K562 (cell line): ENCODE results near the gene NDUFAF5. TPM values are rescaled to one million over a fixed set of nuclear protein-coding genes. Genes with fewer than 3 reads are reported as not detected.

ENCODE experiments used
- ATAC-seq: fragments of 200-7000 bp; cut with Tn5 transposase; 3 replicates; pipeline ENCODE4 v1.9.1; 2020; ENCODE audit warnings: moderate library complexity
- BruUV-seq: library from RNA; stranded (reverse); fragments of 400-500 nt; replicated peaks from 2 replicates; lab custom pipeline; 2021; lab: Mats Ljungman, UMichigan
- CTCF ChIA-PET: fragments of 300-600 bp; formaldehyde crosslinking; extraction: SDS; loops from one replicate; lab custom pipeline; 2021; ENCODE audit warnings: low intra/inter-chr PET ratio; lab: Yijun Ruan, JAX
- POLR2A ChIA-PET: fragments of 300-600, 350-650 bp; sonication (Branson Sonifier 250); formaldehyde crosslinking; extraction: SDS; loops from one replicate; lab custom pipeline; 2021; ENCODE audit warnings: antibody characterized with exemption, inconsistent platforms; lab: Yijun Ruan, JAX
- DNase-seq, 4 experiments: peaks; one replicate each; pipeline versions ENCODE4 v3.0.0 to v3.0.0-alpha.2; 2011 to 2018; ENCODE audit warnings: low spot score in 3 of 4, mixed read lengths in 3 of 4; ENCODE audit errors: extremely low read depth in 1 of 4
- FAIRE-seq: peaks from 2 replicates; lab custom pipeline; 2011; peaks lifted over from hg19 to GRCh38; lab: Jason Lieb, UNC
- H2AFZ ChIP-seq: 2 replicates; pipeline ENCODE4 v1.6.0; 2011; ENCODE audit warnings: low read depth, low read length, control low read depth, inconsistent platforms
- H3K27ac ChIP-seq: fragments of 200-600 bp; 3 replicates; pipeline ENCODE4 v1.8.0; 2011; ENCODE audit warnings: low read depth, mild to moderate bottlenecking, control low read depth, inconsistent platforms, low read length, moderate library complexity, mixed read lengths; ENCODE audit errors: extremely low read depth
- H3K27me3 ChIP-seq, 2 experiments: fragments of 300-600 bp in 1 of 2; 2 replicates in 1 of 2; 3 replicates in 1 of 2; pipeline versions ENCODE4 v1.6.0 to v1.8.0; 2011; ENCODE audit warnings: inconsistent platforms in 2 of 2, low read length in 2 of 2, mild to moderate bottlenecking in 1 of 2, mixed read lengths in 1 of 2, moderate library complexity in 1 of 2; ENCODE audit not compliant: control insufficient read depth in 2 of 2, insufficient read depth in 2 of 2
- H3K36me3 ChIP-seq: fragments of 300-600 bp; 3 replicates; pipeline ENCODE4 v1.8.0; 2011; ENCODE audit warnings: mild to moderate bottlenecking, low read length, inconsistent platforms; ENCODE audit not compliant: control insufficient read depth, insufficient read depth
- H3K4me1 ChIP-seq, 2 experiments: fragments of 200-600 bp in 1 of 2; replicated peaks in 1 of 2; 2 replicates in 1 of 2; 3 replicates in 1 of 2; pipeline versions ENCODE4 v1.5.1 to v1.8.0; 2011; ENCODE audit warnings: inconsistent platforms in 2 of 2, low read length in 2 of 2, mild to moderate bottlenecking in 1 of 2, mixed read lengths in 1 of 2, moderate library complexity in 1 of 2; ENCODE audit not compliant: control insufficient read depth in 2 of 2, insufficient read depth in 2 of 2
- H3K4me2 ChIP-seq: 2 replicates; pipeline ENCODE4 v1.6.1; 2011; ENCODE audit warnings: low read length, control low read depth, inconsistent platforms, mixed read lengths; ENCODE audit not compliant: insufficient read depth
- H3K4me3 ChIP-seq: fragments of 200-600 bp; sonication (generic), shearing (Covaris generic); 2 replicates; pipeline ENCODE4 v1.5.1; 2016; ENCODE audit warnings: control low read depth, inconsistent platforms
- H3K79me2 ChIP-seq: fragments of 200-600 bp; 3 replicates; pipeline ENCODE4 v1.8.0; 2011; ENCODE audit warnings: low read length, inconsistent platforms; ENCODE audit not compliant: control insufficient read depth, insufficient read depth
- H3K9ac ChIP-seq, 2 experiments: 2 replicates each; pipeline versions ENCODE4 v1.6.0 to v1.6.1; 2011; ENCODE audit warnings: low read depth in 2 of 2, low read length in 2 of 2, control low read depth in 1 of 2, inconsistent platforms in 1 of 2, mild to moderate bottlenecking in 1 of 2, mixed read lengths in 1 of 2; ENCODE audit not compliant: insufficient read depth in 1 of 2
- H3K9me1 ChIP-seq: one replicate; pipeline ENCODE4 v1.6.0; 2011; ENCODE audit warnings: inconsistent platforms, mild to moderate bottlenecking, low read length, moderate library complexity; ENCODE audit not compliant: control insufficient read depth, insufficient read depth
- H3K9me3 ChIP-seq: replicated peaks from 2 replicates; pipeline ENCODE4 v1.5.1; 2011; ENCODE audit warnings: low read depth, low read length, inconsistent platforms; ENCODE audit not compliant: control insufficient read depth, insufficient read depth
- H4K20me1 ChIP-seq: replicated peaks from 2 replicates; pipeline ENCODE4 v1.6.1; 2011; ENCODE audit warnings: low read length, inconsistent platforms, mixed read lengths; ENCODE audit not compliant: control insufficient read depth, insufficient read depth
- ADNP ChIP-seq: fragments of 200-800 bp; sonication (Bioruptor generic); IDR thresholded peaks from 2 replicates; pipeline ENCODE4 v1.6.1; 2016; ENCODE audit warnings: missing genetic modification characterization, missing compliant biosample characterization
- ATF1 ChIP-seq, 2 experiments: fragments of 450-650 bp in 1 of 2; IDR thresholded peaks; 2 replicates each; pipeline ENCODE4 v1.6.1; 2016; ENCODE audit warnings: missing compliant biosample characterization in 1 of 2, missing genetic modification characterization in 1 of 2
- ATF3 ChIP-seq, 2 experiments: fragments of 450-650 bp in 1 of 2; sonication (generic) in 1 of 2; formaldehyde crosslinking in 1 of 2; IDR thresholded peaks in 1 of 2; conservative IDR thresholded peaks in 1 of 2; 2 replicates each; pipeline versions ENCODE4 v1.6.1 to v1.8.1; 2016 to 2023; ENCODE audit warnings: mild to moderate bottlenecking in 2 of 2, moderate library complexity in 2 of 2, inconsistent platforms in 1 of 2, missing genetic modification reagents in 1 of 2
- DIDO1 ChIP-seq: fragments of 450-650 bp; IDR thresholded peaks from 2 replicates; pipeline ENCODE4 v1.6.1; 2016; ENCODE audit warnings: low read depth, missing biosample characterization, missing genetic modification characterization
- HMG20B ChIP-seq: fragments of 250-450 bp; sonication (Bioruptor Pico); IDR thresholded peaks from 2 replicates; pipeline ENCODE4 v1.5.0; 2021; ENCODE audit warnings: mild to moderate bottlenecking
- MAFG ChIP-seq: fragments of 450-650 bp; conservative IDR thresholded peaks from 2 replicates; pipeline ENCODE4 v1.6.1; 2016; ENCODE audit warnings: missing genetic modification characterization, missing compliant biosample characterization
- MCM7 ChIP-seq, 2 experiments: fragments of 450-650 bp; IDR thresholded peaks; 2 replicates each; pipeline ENCODE4 v1.6.1; 2016 to 2018
- MECOM ChIP-seq: fragments of 250-450 bp; sonication (Bioruptor Pico); IDR thresholded peaks from 2 replicates; pipeline ENCODE4 v1.8.0; 2022; ENCODE audit warnings: inconsistent platforms
- NCOA4 ChIP-seq: fragments of 450-650 bp; IDR thresholded peaks from 2 replicates; pipeline ENCODE4 v1.6.1; 2018; ENCODE audit warnings: mild to moderate bottlenecking; ENCODE audit not compliant: partially characterized antibody
- PML ChIP-seq: IDR thresholded peaks from 2 replicates; pipeline ENCODE4 v1.6.1; 2012; ENCODE audit warnings: low read length, inconsistent platforms
- SAFB ChIP-seq: fragments of 200-400 bp; formaldehyde crosslinking; IDR thresholded peaks from 2 replicates; pipeline ENCODE4 v1.6.1; 2017; ENCODE audit warnings: low read depth, low read length, borderline replicate concordance
- SREBF1 ChIP-seq: fragments of 150-350 bp; IDR thresholded peaks from 2 replicates; pipeline ENCODE4 v1.6.1; 2014; ENCODE audit warnings: antibody characterized with exemption, low read depth, low read length, borderline replicate concordance
- ZNF133 ChIP-seq: fragments of 250-450 bp; sonication (Bioruptor Pico); IDR thresholded peaks from 2 replicates; pipeline ENCODE4 v1.4.0; 2020; ENCODE audit warnings: mild to moderate bottlenecking
- ZNF146 ChIP-seq: IDR thresholded peaks from one replicate; pipeline ENCODE4 v1.6.1; 2018; ENCODE audit warnings: missing compliant biosample characterization; ENCODE audit not compliant: unreplicated experiment
- ZNF23 ChIP-seq: fragments of 250-450 bp; sonication (Bioruptor Pico); IDR thresholded peaks from 2 replicates; pipeline ENCODE4 v1.4.0; 2020; ENCODE audit warnings: mild to moderate bottlenecking
- ZNF280B ChIP-seq: fragments of 250-450 bp; sonication (Bioruptor Pico); IDR thresholded peaks from 2 replicates; pipeline ENCODE4 v1.5.1; 2021; ENCODE audit warnings: mild to moderate bottlenecking
- ZNF511 ChIP-seq: sonication (generic); formaldehyde crosslinking; IDR thresholded peaks from 2 replicates; pipeline ENCODE4 v1.8.0; 2022; ENCODE audit warnings: mild to moderate bottlenecking, missing genetic modification reagents
- ZNF644 ChIP-seq: fragments of 200-800 bp; sonication (Bioruptor generic); IDR thresholded peaks from 2 replicates; pipeline ENCODE4 v1.6.1; 2016; ENCODE audit warnings: low read depth, missing genetic modification characterization, missing compliant biosample characterization
- WGBS: fragments of 100-300 bp; shearing (Covaris generic); methylation state at CpG from one replicate; pipeline ENCODE4 v1.1.6; 2016; ENCODE audit warnings: low coverage, mixed read lengths; ENCODE audit not compliant: insufficient coverage; ENCODE audit errors: missing lambda C conversion rate; 5-methylcytosine and 5-hydroxymethylcytosine counted together
- in situ Hi-C: fragments of 300-500 bp; cut with MboI; formaldehyde crosslinking; loops from 4 replicates; pipeline ENCODE4 v1.15.0; 2018; ENCODE audit warnings: inconsistent platforms, mixed read lengths
- intact Hi-C: fragments of 100-400 bp; cut with micrococcal nuclease; formaldehyde crosslinking; loops from 2 replicates; pipeline ENCODE4 v1.14.2; 2022
- polyA plus RNA-seq, 8 experiments: library from polyadenylated mRNA; depleted of rRNA in 4 of 8; stranded (reverse) in 5 of 8; unstranded in 3 of 8; fragments of >200 nt; fragmentation: Nextera tagmentation in 2 of 8; fragmentation: Illumina TruSeq in 1 of 8; extraction: Ambion mirVana in 2 of 8; extraction: Trizol in 1 of 8; gene quantifications; 2 replicates each; pipeline versions ENCODE4 v1.2.1 to v1.2.3, GENCODE V29; 2011 to 2014; ENCODE audit warnings: inconsistent platforms in 1 of 8, missing spikeins in 1 of 8
- total RNA-seq, 7 experiments: library from RNA; depleted of rRNA in 6 of 7; stranded (reverse); fragments of >200 nt in 6 of 7; fragmentation: Illumina TruSeq in 2 of 7; extraction: Trizol in 2 of 7; gene quantifications; 2 replicates each; pipeline versions ENCODE4 v1.2.1 to v1.2.3, GENCODE V29; 2011 to 2021; ENCODE audit warnings: low replicate concordance in 1 of 7

The NDUFAF5 gene
- total and polyA plus RNA-seq, 9 of the 15 experiments (the other 6 are each of a cell fraction or from before 2014, with no cell fraction given), result 17.2 to 33.1 (median 27.3) TPM

GRCh38 chr20:13788167-13788834, 3.5 kb downstream of the NDUFAF5 start (continued):
- TF ChIP-seq ATF3 (IDR thresholded peaks at IDR 0.05) (0 out of 2 replicates have a peak, but pooled peaks have one; percentile 9), ATF3 (CRISPR knock-in tag; conservative IDR thresholded peaks at IDR 0.05) (no peak)

DNA sequence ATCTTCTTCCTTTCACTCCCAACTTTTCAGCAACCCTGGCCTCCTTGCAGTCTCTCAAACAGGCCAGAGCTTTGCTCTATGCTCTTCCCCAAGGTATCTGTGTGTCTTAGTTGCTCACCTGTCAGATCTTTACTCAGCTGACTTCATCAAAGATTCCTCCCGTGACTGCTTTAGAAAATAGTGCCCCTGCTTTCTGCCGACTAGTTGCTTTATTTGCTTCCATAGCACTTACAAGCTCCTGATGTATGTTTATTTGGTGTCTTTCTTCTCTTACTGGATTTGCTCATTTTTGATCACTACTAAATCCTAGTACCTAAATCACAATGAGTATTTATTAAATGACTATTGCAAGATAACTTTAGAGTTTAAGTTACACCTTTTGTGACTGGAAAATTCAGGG, 5.9 kb downstream of the NDUFAF5 start:
- CTCF ChIA-PET, result interaction anchor here (0.6 kb wide), 1 partner anchor 61 kb away, joined by 4 read pairs; no protein-coding TSS in a partner anchor
- peaks cover 0 to 3% of the 10 kb centered on the region in 2 experiments; a peak in 2 of 5 replicates for H3K4me1 ChIP-seq
- no peak for TF ChIP-seq SREBF1
- TF ChIP-seq HMG20B (CRISPR knock-in tag), result no peak
- no peak for TF ChIP-seq MAFG (tag)
- no peak for TF ChIP-seq ZNF146 (CRISPR knock-in tag)
- TF ChIP-seq ZNF511 (CRISPR knock-in tag), result no peak
- no peak for TF ChIP-seq ATF1 (CRISPR knock-in tag; IDR thresholded peaks at IDR 0.05)
- TF ChIP-seq ATF1 (tag; IDR thresholded peaks at IDR 0.05), result no peak
- TF ChIP-seq MCM7 (IDR thresholded peaks at IDR 0.05), result no peak
- no peak for TF ChIP-seq MECOM (CRISPR knock-in tag)
- TF ChIP-seq ZNF280B (CRISPR knock-in tag), result no peak
- no peak for TF ChIP-seq ZNF133
- TF ChIP-seq SAFB, result no peak
- TF ChIP-seq ZNF23 (CRISPR knock-in tag), result no peak
- TF ChIP-seq ZNF644 (tag), result no peak
- no peak for TF ChIP-seq ADNP
- no peak for TF ChIP-seq DIDO1 (tag)
- TF ChIP-seq PML, result no peak
- no peak for TF ChIP-seq NCOA4

More for the DNA sequence above, 5.9 kb downstream of the NDUFAF5 start:
- Histone ChIP-seq H3K36me3 (peaks cover 91% of the 10 kb centered on the region), H4K20me1 (no peaks in the 10 kb centered on the region), H3K27me3 (no peaks in the 10 kb centered on the region), H2AFZ (no peak overlapping the region), H3K4me2 (no peak overlapping the region), H3K9me1 (no peaks in the 10 kb centered on the region), H3K9me3 (no peaks in the 10 kb centered on the region), H3K27ac (no peak overlapping the region), H3K9ac (no peak overlapping the region), H3K4me3 (no peak overlapping the region), H3K79me2 (peaks cover 28% of the 10 kb centered on the region)
- no peak for FAIRE-seq
- intact Hi-C loops (no loop called here), in situ Hi-C loops (no loop called here)
- no peak for ATAC-seq
- 86% methylated on average over 2 of the region's 2 CpGs for WGBS
- no TSS peak for BruUV-seq
- DNase-seq, result no peak
- POLR2A ChIA-PET, result no interaction called here
